ENCODE measurements around the gene CTNNA2. TPM values are rescaled to one million over a fixed set of nuclear protein-coding genes. Genes with fewer than 3 reads are reported as not detected.

Gene CTNNA2
- total RNA-seq, 6 donors from 2014 or later = not detected

DNA sequence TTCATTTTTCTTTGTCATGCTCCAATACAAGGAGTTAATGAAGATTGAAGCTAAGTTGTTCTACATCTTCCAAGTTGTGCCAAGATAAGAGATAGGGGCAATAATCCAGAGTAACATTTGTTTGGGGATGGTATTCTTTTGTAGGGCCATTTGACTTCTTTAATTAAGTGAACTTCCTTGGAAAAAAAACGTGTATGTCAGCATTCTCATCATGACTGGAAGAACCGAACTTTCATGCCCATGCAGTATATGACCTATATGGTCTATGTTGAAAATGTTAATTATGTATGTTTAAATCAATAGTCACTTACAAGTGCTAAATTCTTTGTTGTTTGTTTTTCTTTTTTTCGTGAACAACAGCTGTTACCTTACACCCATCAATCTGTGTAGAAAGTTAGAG, 1111.2 kb downstream of the CTNNA2 start:
- Histone ChIP-seq H3K4me1 (no peaks in the 10 kb centered on the region), H3K36me3 (no peaks in the 10 kb centered on the region), H3K27ac (no peak overlapping the region), H3K4me3 (no peak overlapping the region), H3K27me3 (no peaks in the 10 kb centered on the region), H3K9me3 (no peaks in the 10 kb centered on the region)
- TF ChIP-seq CTCF (IDR thresholded peaks at IDR 0.05) (no peak), POLR2A (IDR thresholded peaks at IDR 0.05) (no peak), EP300 (IDR thresholded peaks at IDR 0.05) (no peak)
- 49 to 58% methylated on average over 3 of the region's 3 CpGs for WGBS, 2 donors
- DNase-seq = no peak
- ATAC-seq (ENCODE audit: low FRiP score in 2 of 2) = no peak

DNA sequence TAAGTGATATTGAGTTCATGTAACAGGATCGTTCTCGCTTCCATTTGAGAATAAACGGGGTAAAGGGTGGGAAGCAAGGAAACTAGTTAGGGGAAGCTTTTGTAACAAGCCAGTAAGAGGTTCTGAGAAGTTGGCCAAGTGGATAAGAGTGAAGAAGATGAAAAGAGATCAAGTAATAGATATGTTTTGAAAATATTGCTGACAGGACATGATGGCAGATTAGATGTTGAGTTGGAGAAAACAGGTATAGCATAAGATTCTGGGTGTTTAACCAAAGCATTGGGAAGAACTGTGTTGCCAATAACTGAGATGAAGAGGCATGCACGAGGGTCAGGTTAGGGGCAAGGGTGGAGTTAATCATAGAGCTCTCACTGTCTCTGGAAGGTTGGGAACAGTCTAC, 1121.7 kb downstream of the CTNNA2 start:
- ATAC-seq (ENCODE audit: low FRiP score in 2 of 2) (no peak), DNase-seq (no peak)
- TF ChIP-seq EP300 (IDR thresholded peaks at IDR 0.05) (no peak), POLR2A (IDR thresholded peaks at IDR 0.05) (no peak), POLR2AphosphoS5 (IDR thresholded peaks at IDR 0.05) (no peak), CTCF (IDR thresholded peaks at IDR 0.05) (no peak)
- no peaks in the 10 kb centered on the region for H3K36me3 ChIP-seq
- H3K4me1 ChIP-seq = no peaks in the 10 kb centered on the region
- no peak overlapping the region for H3K27ac ChIP-seq
- no peaks in the 10 kb centered on the region for H3K27me3 ChIP-seq
- no peak overlapping the region for H3K4me3 ChIP-seq
- 78 to 83% methylated on average over 4 of the region's 4 CpGs for WGBS, 2 donors
- H3K9me3 ChIP-seq = no peaks in the 10 kb centered on the region

DNA sequence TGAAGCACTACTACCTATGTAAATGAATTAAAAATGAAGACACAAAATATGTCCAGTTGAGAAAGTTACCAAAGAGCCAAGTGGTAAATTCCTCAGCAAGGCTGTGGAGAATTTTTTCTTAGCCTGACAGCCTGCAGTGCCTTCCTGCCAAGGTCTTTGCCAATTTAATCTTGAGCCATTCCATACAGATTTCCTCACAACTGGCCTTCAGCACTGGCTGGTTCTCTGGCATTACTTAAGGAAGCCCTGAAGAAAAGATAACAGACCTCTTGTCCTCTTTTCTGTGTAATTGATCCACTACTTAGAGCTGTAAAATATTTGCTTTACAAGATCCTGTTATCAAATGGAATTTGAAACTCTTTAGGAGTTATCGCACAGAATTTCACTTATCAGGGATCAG, 1125.9 kb downstream of the CTNNA2 start:
- TF ChIP-seq POLR2AphosphoS5 (IDR thresholded peaks at IDR 0.05) (no peak), EP300 (IDR thresholded peaks at IDR 0.05) (no peak), POLR2A (IDR thresholded peaks at IDR 0.05) (no peak), CTCF (IDR thresholded peaks at IDR 0.05) (no peak)
- ATAC-seq (ENCODE audit: low FRiP score in 2 of 2) = no peak
- DNase-seq = no peak
- 42 to 60% methylated on average over 1 of the region's 1 CpG for WGBS, 2 donors
- H3K27me3 ChIP-seq = no peaks in the 10 kb centered on the region
- H3K4me1 ChIP-seq = no peaks in the 10 kb centered on the region
- H3K36me3 ChIP-seq = no peaks in the 10 kb centered on the region
- H3K9me3 ChIP-seq = no peaks in the 10 kb centered on the region
- no peak overlapping the region for H3K4me3 ChIP-seq
- H3K27ac ChIP-seq = no peak overlapping the region

- no peaks in the 10 kb centered on the region for H3K9me3 ChIP-seq
- no peaks in the 10 kb centered on the region for H3K36me3 ChIP-seq
- ATAC-seq (ENCODE audit: low FRiP score in 2 of 2) (no peak), DNase-seq (no peak)
- H3K4me3 ChIP-seq = no peak overlapping the region
- H3K27me3 ChIP-seq = no peaks in the 10 kb centered on the region
- 57 to 58% methylated on average over 2 of the region's 2 CpGs for WGBS, 2 donors
- no peak overlapping the region for H3K27ac ChIP-seq
- TF ChIP-seq POLR2AphosphoS5 (IDR thresholded peaks at IDR 0.05) (no peak), POLR2A (IDR thresholded peaks at IDR 0.05) (no peak), CTCF (IDR thresholded peaks at IDR 0.05) (no peak), EP300 (IDR thresholded peaks at IDR 0.05) (no peak)
- H3K4me1 ChIP-seq = no peaks in the 10 kb centered on the region
These were observed 1129.6 kb downstream of the CTNNA2 start for GRCh38 chr2:80642465-80642864.

DNA sequence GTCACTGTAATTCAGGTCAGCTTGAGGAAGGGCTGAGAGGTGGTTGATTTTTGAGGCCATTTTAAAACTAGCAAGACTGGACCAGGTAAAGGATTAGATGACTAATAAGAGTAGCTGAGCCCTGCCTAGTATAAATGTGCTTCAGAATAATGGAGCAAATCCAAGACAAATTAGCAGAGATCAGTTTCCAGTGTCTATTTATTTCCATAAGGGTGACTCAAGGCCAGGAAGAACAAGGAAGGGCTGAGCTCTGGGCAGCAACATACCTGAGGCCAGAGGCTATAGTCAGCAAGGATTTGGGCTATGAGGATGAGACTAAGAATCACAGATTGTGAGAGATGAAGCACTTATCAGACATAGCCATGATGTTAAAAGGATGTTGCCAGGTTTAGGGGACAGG, 1130.7 kb downstream of the CTNNA2 start:
- no peak for TF ChIP-seq POLR2AphosphoS5 (IDR thresholded peaks at IDR 0.05)
- no peak for TF ChIP-seq CTCF (IDR thresholded peaks at IDR 0.05)
- no peak for TF ChIP-seq EP300 (IDR thresholded peaks at IDR 0.05)
- TF ChIP-seq POLR2A (IDR thresholded peaks at IDR 0.05) = no peak
- Histone ChIP-seq H3K36me3 (no peaks in the 10 kb centered on the region), H3K4me1 (no peaks in the 10 kb centered on the region), H3K4me3 (no peak overlapping the region), H3K27ac (no peak overlapping the region), H3K27me3 (no peaks in the 10 kb centered on the region), H3K9me3 (no peaks in the 10 kb centered on the region)
- ATAC-seq (ENCODE audit: low FRiP score in 2 of 2) = no peak
- DNase-seq = no peak
